GM23248 (cell line): ENCODE data around the gene TUBB3. TPM values are rescaled to one million over a fixed set of nuclear protein-coding genes. Genes with fewer than 3 reads are reported as not detected.
"Not testable (repeated sequence)": the region's sequence is repeated elsewhere in the genome, so short reads cannot be mapped to it uniquely, and the experiment has no call there.

ENCODE experiments used
- DNase-seq: peaks from one replicate; pipeline ENCODE4 v3.0.0-alpha.2; 2015
- H2AFZ ChIP-seq: fragments of 200-600 bp; sonication (generic); 2 replicates; pipeline ENCODE4 v1.6.1; 2016; ENCODE audit warnings: antibody characterized with exemption
- H3F3A ChIP-seq: fragments of 200-600 bp; sonication (generic); 2 replicates; pipeline ENCODE4 v1.6.1; 2016; ENCODE audit warnings: mild to moderate bottlenecking, antibody characterized with exemption, mixed run types; ENCODE audit not compliant: insufficient read depth
- H3K27ac ChIP-seq: fragments of 200-600 bp; sonication (generic); 2 replicates; pipeline ENCODE4 v1.5.1; 2016; ENCODE audit warnings: mild to moderate bottlenecking
- H3K27me3 ChIP-seq: fragments of 200-600 bp; sonication (generic); replicated peaks from 2 replicates; pipeline ENCODE4 v1.6.1; 2016; ENCODE audit warnings: mild to moderate bottlenecking; ENCODE audit not compliant: insufficient read depth
- H3K36me3 ChIP-seq: fragments of 200-600 bp; sonication (generic); 2 replicates; pipeline ENCODE4 v1.6.1; 2016; ENCODE audit warnings: low read depth, mild to moderate bottlenecking
- H3K4me1 ChIP-seq: fragments of 200-600 bp; sonication (generic); 2 replicates; pipeline ENCODE4 v1.6.1; 2016; ENCODE audit warnings: mild to moderate bottlenecking; ENCODE audit not compliant: insufficient read depth
- H3K4me2 ChIP-seq: fragments of 200-600 bp; sonication (generic); one replicate; pipeline ENCODE4 v1.6.1; 2016; ENCODE audit warnings: mild to moderate bottlenecking; ENCODE audit not compliant: unreplicated experiment
- H3K4me3 ChIP-seq: fragments of 200-600 bp; sonication (generic); 2 replicates; pipeline ENCODE4 v1.5.1; 2016; ENCODE audit warnings: mild to moderate bottlenecking
- H3K79me2 ChIP-seq: fragments of 200-600 bp; sonication (generic); 2 replicates; pipeline ENCODE4 v1.6.1; 2016; ENCODE audit warnings: mild to moderate bottlenecking; ENCODE audit not compliant: insufficient read depth
- H3K9ac ChIP-seq: fragments of 200-600 bp; sonication (generic); 2 replicates; pipeline ENCODE4 v1.6.1; 2016; ENCODE audit warnings: mild to moderate bottlenecking
- H3K9me2 ChIP-seq: fragments of 200-600 bp; sonication (generic); 2 replicates; pipeline ENCODE4 v1.6.1; 2016; ENCODE audit warnings: mixed run types, mild to moderate bottlenecking, moderate library complexity; ENCODE audit not compliant: insufficient read depth
- H3K9me3 ChIP-seq: fragments of 200-600 bp; sonication (generic); one replicate; pipeline ENCODE4 v1.6.1; 2017; ENCODE audit warnings: low read depth
- H4K20me1 ChIP-seq: fragments of 200-600 bp; sonication (generic); 2 replicates; pipeline ENCODE4 v1.6.0; 2016; ENCODE audit not compliant: insufficient read depth
- EZH2 ChIP-seq: fragments of 200-600 bp; sonication (generic); IDR thresholded peaks from 2 replicates; pipeline ENCODE4 v1.6.1; 2018; ENCODE audit warnings: antibody characterized with exemption, mild to moderate bottlenecking; ENCODE audit not compliant: insufficient read depth, poor library complexity, severe bottlenecking
- EZH2phosphoT487 ChIP-seq: fragments of 200-600 bp; sonication (generic); IDR thresholded peaks from 2 replicates; pipeline ENCODE4 v1.6.1; 2018; ENCODE audit warnings: antibody characterized with exemption, moderate library complexity, mild to moderate bottlenecking, low read depth; ENCODE audit not compliant: insufficient read depth
- WGBS, 2 experiments: methylation state at CpG; one replicate each; pipeline ENCODE4 v1.1.6; 2015 to 2017; ENCODE audit warnings: low lambda C conversion rate in 2 of 2, low coverage in 1 of 2; ENCODE audit errors: missing lambda C conversion rate in 2 of 2; 5-methylcytosine and 5-hydroxymethylcytosine counted together
- in situ Hi-C: fragments of 300-500 bp; cut with MboI; formaldehyde crosslinking; loops from 2 replicates; pipeline ENCODE4 v1.15.0; 2020
- polyA plus RNA-seq: library from polyadenylated mRNA; unstranded; fragments of >200 nt; fragmentation: Nextera tagmentation; extraction: Ambion mirVana; gene quantifications from 2 replicates; pipeline ENCODE4 v1.2.1, GENCODE V29; 2016
- total RNA-seq: library from RNA; depleted of rRNA; stranded (reverse); fragments of >200 nt; shearing (Covaris generic); gene quantifications from 2 replicates; pipeline ENCODE4 v1.2.3, GENCODE V29; 2014

TUBB3 gene
- total and polyA plus RNA-seq, 2 experiments from 2014 or later: 95.8 to 215 TPM

GRCh38 chr16:89911375-89911774, 11.8 kb upstream of the TUBB3 start:
- H3K36me3 ChIP-seq: peaks cover 20% of the 10 kb centered on the region; the same call in 1 of the 2 replicates
- no peaks in the 10 kb centered on the region for H3F3A ChIP-seq
- H4K20me1 ChIP-seq: no peaks in the 10 kb centered on the region
- no peaks in the 10 kb centered on the region for H3K79me2 ChIP-seq
- in situ Hi-C loops: no loop called here
- H3K9me2 ChIP-seq: no peaks in the 10 kb centered on the region
- WGBS, 2 experiments: 92% methylated on average over 14 of the region's 14 CpGs
- H2AFZ ChIP-seq: no peak overlapping the region
- 0 out of 2 replicates have a peak, but pooled peaks cover 4% of the 10 kb centered on the region for H3K4me1 ChIP-seq
- no peak for TF ChIP-seq EZH2
- TF ChIP-seq EZH2phosphoT487: no peak
- no peaks in the 10 kb centered on the region for H3K27me3 ChIP-seq
- DNase-seq: no peak
- no peak overlapping the region for H3K27ac ChIP-seq
- no peaks in the 10 kb centered on the region for H3K9me3 ChIP-seq
- no peak overlapping the region for H3K4me2 ChIP-seq
- no peak overlapping the region for H3K4me3 ChIP-seq
- H3K9ac ChIP-seq: no peak overlapping the region

GRCh38 chr16:89912143-89912542, 11.0 kb upstream of the TUBB3 start:
- Histone ChIP-seq H3K36me3 (peaks cover 20% of the 10 kb centered on the region; the same call in 1 of the 2 replicates), H4K20me1 (no peaks in the 10 kb centered on the region), H3F3A (peaks cover 2% of the 10 kb centered on the region; the same call in 1 of the 2 replicates), H3K27me3 (no peaks in the 10 kb centered on the region), H3K9me3 (no peaks in the 10 kb centered on the region), H3K27ac (no peak overlapping the region), H2AFZ (no peak overlapping the region), H3K4me3 (no peak overlapping the region), H3K4me2 (no peak overlapping the region), H3K9me2 (no peaks in the 10 kb centered on the region), H3K9ac (no peak overlapping the region), H3K79me2 (no peaks in the 10 kb centered on the region), H3K4me1 (peaks cover 5% of the 10 kb centered on the region)
- no peak for DNase-seq
- TF ChIP-seq EZH2phosphoT487 (no peak), EZH2 (no peak)
- 84 to 90% methylated on average over 13 of the region's 13 CpGs for WGBS, 2 experiments
- in situ Hi-C loops: no loop called here

- peaks cover 20% of the 10 kb centered on the region; the same call in 1 of the 2 replicates for H3K36me3 ChIP-seq
- no peak for TF ChIP-seq EZH2phosphoT487
- TF ChIP-seq EZH2: no peak
- DNase-seq: no peak
- H3K27ac ChIP-seq: no peak overlapping the region
- H3K79me2 ChIP-seq: no peaks in the 10 kb centered on the region
- H3K4me2 ChIP-seq: no peak overlapping the region
- H3K9ac ChIP-seq: no peak overlapping the region
- peaks cover 7% of the 10 kb centered on the region; the same call in 1 of the 2 replicates for H3F3A ChIP-seq
- H4K20me1 ChIP-seq: no peaks in the 10 kb centered on the region
- no peak overlapping the region for H3K4me3 ChIP-seq
- no peaks in the 10 kb centered on the region for H3K27me3 ChIP-seq
- no peaks in the 10 kb centered on the region for H3K9me3 ChIP-seq
- in situ Hi-C loops: no loop called here
- H3K9me2 ChIP-seq: no peaks in the 10 kb centered on the region
- no peak overlapping the region for H2AFZ ChIP-seq
- H3K4me1 ChIP-seq: peaks cover 10% of the 10 kb centered on the region
- 75 to 78% methylated on average over 14 of the region's 14 CpGs for WGBS, 2 experiments
Observed at GRCh38 chr16:89912627-89913026, 10.5 kb upstream of the TUBB3 start.

- no peak for DNase-seq
- H3K36me3 ChIP-seq: peaks cover 19% of the 10 kb centered on the region; the same call in 1 of the 2 replicates
- 89 to 91% methylated on average over 30 of the region's 30 CpGs for WGBS, 2 experiments
Observed at GRCh38 chr16:89913408-89914387, 9.4 kb upstream of the TUBB3 start.

GRCh38 chr16:89914642-89915285, 8.4 kb upstream of the TUBB3 start:
- 47 to 53% methylated on average over 11 of the region's 11 CpGs for WGBS, 2 experiments
- H3F3A ChIP-seq, H4K20me1 ChIP-seq, H3K27me3 ChIP-seq, H3K9me3 ChIP-seq, in situ Hi-C loops, H2AFZ ChIP-seq, H3K9me2 ChIP-seq, H3K36me3 ChIP-seq, H3K4me2 ChIP-seq, H3K9ac ChIP-seq, H3K27ac ChIP-seq, DNase-seq, H3K79me2 ChIP-seq, H3K4me3 ChIP-seq: not testable (repeated sequence)
- peaks cover 18% of the 10 kb centered on the region for H3K4me1 ChIP-seq

More at GRCh38 chr16:89913408-89914387, 9.4 kb upstream of the TUBB3 start:
- Histone ChIP-seq H3K79me2 (no peaks in the 10 kb centered on the region), H3F3A (peaks cover 7% of the 10 kb centered on the region; the same call in 1 of the 2 replicates), H3K9me2 (no peaks in the 10 kb centered on the region), H3K9ac (no peak overlapping the region), H3K4me1 (peaks cover 15% of the 10 kb centered on the region), H3K9me3 (no peaks in the 10 kb centered on the region), H3K27ac (no peak overlapping the region), H2AFZ (no peak overlapping the region), H3K27me3 (no peaks in the 10 kb centered on the region), H4K20me1 (no peaks in the 10 kb centered on the region), H3K4me2 (no peak overlapping the region), H3K4me3 (no peak overlapping the region)
- TF ChIP-seq EZH2phosphoT487: no peak
- TF ChIP-seq EZH2: no peak
- in situ Hi-C loops: no loop called here
